Fibroblast of the aortic adventitia (primary cell): Measurements from ENCODE around the gene LSG1. TPM values are rescaled to one million over a fixed set of nuclear protein-coding genes. Genes with fewer than 3 reads are reported as not detected.
A peak's percentile ranks its signal among the peaks of the same experiment; 100 is the strongest.
"Not testable (repeated sequence)": the region's sequence is repeated elsewhere in the genome, so short reads cannot be mapped to it uniquely, and the experiment has no call there.

ENCODE experiments used
- DNase-seq: peaks from one replicate; pipeline ENCODE4 v3.0.0-alpha.2; 2010; ENCODE audit warnings: low read depth
- H3K4me3 ChIP-seq: 2 replicates; pipeline ENCODE4 v1.5.1; 2011; ENCODE audit warnings: low read depth, mild to moderate bottlenecking, control low read depth, low read length, moderate library complexity
- total RNA-seq: library from RNA; depleted of rRNA; stranded (reverse); fragments of >200 nt; gene quantifications from 2 replicates; pipeline ENCODE4 v1.2.3, GENCODE V29; 2012; ENCODE audit warnings: low replicate concordance
- TF ChIP-seq, protein P1 (sequence below): IDR thresholded peaks from 2 replicates; pipeline ENCODE4 v1.5.1; 2011; ENCODE audit warnings: mild to moderate bottlenecking, low read length, control low read depth, inconsistent platforms; ENCODE audit not compliant: insufficient read depth

Gene LSG1
- total RNA-seq, 1 donor = 30.6 TPM

DNA sequence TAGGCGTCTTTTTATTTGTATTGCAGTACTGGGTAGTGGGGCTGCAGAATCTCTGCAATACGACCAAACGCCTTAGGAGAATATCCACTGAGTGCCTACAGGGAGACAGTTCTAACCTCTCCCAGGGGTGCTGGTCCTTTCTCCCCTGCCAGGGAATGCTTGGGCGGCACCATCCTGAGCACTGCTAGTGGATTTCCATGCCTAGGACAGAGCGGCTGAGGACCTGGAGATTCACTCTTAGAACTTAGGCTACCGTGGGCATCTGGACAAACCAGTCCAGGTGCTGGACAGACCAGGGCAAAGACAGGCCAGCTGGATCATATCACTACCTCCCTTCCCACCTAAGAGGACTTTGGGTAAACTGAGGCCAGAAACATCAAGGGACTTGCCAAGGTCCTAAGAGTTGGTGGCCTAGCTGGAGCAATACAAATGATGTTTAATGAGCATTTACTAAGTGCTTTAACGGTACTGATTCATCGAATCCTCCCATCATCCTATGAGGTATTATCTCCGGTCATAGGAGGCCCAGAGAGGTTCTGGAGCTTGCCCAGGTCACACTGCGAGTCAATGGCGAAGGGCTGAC, 39.7 kb downstream of the LSG1 start:
- TF ChIP-seq, protein P1, sequence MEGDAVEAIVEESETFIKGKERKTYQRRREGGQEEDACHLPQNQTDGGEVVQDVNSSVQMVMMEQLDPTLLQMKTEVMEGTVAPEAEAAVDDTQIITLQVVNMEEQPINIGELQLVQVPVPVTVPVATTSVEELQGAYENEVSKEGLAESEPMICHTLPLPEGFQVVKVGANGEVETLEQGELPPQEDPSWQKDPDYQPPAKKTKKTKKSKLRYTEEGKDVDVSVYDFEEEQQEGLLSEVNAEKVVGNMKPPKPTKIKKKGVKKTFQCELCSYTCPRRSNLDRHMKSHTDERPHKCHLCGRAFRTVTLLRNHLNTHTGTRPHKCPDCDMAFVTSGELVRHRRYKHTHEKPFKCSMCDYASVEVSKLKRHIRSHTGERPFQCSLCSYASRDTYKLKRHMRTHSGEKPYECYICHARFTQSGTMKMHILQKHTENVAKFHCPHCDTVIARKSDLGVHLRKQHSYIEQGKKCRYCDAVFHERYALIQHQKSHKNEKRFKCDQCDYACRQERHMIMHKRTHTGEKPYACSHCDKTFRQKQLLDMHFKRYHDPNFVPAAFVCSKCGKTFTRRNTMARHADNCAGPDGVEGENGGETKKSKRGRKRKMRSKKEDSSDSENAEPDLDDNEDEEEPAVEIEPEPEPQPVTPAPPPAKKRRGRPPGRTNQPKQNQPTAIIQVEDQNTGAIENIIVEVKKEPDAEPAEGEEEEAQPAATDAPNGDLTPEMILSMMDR = no peak
- no peak for DNase-seq
- H3K4me3 ChIP-seq = peak overlapping the region; percentile 78

DNA sequence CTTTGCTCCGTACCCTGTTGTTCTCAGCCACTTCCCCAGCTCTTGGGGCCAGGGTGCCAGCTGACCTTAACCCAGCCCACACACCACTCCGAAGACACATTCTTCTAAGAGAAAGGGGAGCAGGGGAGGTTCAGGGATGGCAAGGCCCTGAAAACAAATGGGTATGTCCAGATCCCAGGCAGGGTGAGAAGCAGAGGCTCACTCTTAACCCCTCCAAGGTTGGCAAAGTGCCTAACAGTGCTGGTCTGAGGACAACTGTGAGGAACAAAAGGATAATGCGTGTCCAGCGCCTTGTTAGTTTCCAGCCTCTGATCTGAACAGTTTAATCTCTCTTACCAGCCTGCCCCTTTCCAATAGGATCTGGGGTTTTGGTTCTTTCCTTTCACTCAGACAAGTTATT, 40.3 kb downstream of the LSG1 start:
- H3K4me3 ChIP-seq = peak overlapping the region; percentile 9
- TF ChIP-seq, protein P1 = no peak
- no peak for DNase-seq

DNA sequence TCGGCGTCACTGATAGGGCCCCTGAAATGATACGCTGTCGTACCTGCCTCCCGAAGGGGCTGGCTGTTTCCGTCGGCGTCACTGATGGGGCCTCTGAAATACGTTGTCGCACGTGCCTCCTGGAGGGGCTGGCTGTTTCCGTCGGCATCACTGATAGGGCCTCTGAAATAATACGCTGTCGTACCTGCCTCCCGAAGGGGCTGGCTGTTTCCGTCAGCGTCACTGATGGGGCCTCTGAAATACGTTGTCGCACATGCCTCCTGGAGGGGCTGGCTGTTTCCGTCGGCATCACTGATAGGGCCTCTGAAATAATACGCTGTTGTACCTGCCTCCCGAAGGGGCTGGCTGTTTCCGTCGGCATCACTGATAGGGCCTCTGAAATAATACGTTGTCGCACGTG, 41.3 kb downstream of the LSG1 start:
- not testable (repeated sequence) for H3K4me3 ChIP-seq, DNase-seq

DNA sequence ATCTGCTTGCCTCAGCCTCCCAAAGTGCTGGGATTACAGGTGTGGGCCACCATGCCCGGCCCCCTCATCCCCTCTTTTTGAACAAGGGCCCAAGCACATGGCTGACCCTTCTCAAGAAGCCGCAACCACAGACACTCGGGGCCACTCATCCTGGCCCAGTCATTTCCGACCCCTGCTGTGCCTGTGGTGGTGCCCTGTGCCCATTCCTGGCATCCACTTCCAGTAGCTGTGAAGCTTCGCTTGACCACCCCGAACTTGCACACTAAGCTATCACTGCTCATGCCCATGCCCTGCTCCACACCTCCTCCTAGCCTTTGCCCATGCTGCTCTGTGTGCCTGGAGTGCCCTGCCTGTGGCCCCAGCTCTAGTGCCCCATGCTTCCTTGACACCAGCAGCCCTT, 47.0 kb downstream of the LSG1 start:
- TF ChIP-seq, protein P1 = no peak
- DNase-seq = no peak

DNA sequence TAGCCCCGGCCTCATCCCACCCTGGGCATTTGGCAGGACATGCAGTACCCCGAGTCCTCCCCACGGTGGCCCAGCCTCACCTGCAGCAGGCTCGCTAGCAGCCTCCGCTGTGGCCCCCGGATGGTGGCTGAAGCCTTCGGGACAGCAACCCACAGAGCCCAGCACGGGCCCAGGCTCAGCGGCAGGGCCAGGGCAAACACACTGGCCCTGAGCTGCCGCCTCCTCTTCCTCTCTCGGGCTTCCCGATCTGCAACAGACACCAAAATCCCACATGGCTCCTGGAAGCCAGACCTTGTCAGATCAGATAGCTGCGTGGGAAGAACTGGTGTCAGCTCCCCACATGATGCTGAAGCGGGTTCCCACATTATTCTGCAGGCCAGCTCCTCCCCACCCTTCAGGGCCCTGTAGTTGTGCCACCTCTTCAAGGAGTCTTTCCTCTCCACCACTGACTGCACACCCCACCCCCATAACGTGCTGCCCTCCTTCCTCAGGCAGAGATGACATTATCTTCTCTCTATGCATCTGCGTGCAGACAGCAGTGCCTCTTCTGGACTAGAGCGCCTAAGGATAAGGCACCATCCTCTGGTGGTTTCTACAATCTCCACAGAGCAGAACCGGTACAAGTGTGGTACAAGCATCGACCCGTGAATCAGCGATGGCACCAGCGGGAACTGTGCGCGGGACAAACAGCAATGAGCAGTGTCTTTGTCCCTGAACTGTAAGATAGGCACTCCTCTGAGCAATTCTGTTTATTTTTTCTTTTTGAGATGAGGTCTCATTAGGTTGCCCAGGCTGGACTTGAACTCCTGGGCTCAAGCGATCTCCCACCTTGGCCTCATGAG, 48.3 kb downstream of the LSG1 start:
- no peak for DNase-seq
- TF ChIP-seq, protein P1 = no peak
- H3K4me3 ChIP-seq = no peak overlapping the region

More for the DNA sequence above, 47.0 kb downstream of the LSG1 start:
- no peak overlapping the region for H3K4me3 ChIP-seq

DNA sequence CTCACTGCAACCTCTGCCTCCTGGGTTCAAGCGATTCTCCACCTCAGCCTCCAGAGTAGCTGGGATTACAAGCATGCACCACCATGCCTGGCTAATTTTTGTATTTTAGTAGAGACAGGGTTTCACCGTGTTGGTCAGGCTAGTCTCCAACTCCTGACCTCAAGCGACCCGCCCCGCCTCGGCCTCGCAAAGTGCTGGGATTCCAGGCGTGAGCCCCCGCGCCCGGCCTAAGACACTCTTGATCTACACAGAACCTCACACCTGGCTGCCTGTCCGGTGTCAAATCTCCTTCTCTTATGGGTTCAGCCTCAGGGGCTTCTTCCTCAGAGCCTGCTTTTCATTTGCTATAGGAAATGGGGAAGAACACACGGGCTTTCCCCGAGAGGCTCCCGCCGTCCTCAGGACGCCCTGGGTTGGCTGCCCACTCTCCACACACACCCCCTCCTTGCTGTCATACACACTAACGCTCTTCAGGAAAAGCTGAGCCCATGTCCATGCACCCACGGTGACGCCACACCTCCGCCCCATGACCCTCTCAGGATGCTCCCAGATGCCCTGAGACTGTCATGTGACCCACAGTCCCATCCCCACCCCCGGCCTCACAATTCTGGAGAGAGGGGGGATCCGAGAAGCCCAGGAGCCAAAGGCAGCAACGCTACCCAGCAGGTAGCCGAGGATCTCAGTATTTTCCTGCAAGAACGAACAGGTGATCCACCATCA, 49.2 kb downstream of the LSG1 start:
- TF ChIP-seq, protein P1 = no peak
- no peak overlapping the region for H3K4me3 ChIP-seq
- DNase-seq = no peak

DNA sequence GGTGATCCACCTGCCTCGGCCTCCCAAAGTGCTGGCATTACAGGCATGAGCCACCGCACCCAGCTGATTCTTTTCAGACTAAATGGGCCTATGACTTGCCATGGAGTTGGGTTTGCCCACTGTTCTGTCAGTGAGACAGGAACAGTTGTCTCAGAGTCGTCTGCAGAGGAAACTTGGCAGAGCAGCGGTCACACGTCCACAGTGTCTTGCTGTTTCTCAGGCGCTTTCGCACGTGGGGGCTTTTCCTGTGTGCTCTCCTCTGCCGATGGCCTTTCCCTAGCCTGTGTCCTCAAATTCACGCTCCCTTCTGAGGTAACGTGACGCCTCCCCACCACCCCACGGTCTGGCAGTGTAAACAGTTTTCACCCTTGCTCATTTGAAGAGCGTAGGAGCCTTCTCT, 50.0 kb downstream of the LSG1 start:
- TF ChIP-seq, protein P1 = no peak
- no peak overlapping the region for H3K4me3 ChIP-seq
- no peak for DNase-seq
